Right lobe of liver (tissue), 4 donors: ENCODE data around the gene ACOX3.

Experiments
- POLR2A ChIP-seq: fragments of 450-650 bp; IDR thresholded peaks from one replicate; pipeline ENCODE4 v1.6.1; 2017; ENCODE audit warnings: antibody characterized with exemption, mild to moderate bottlenecking
- TF ChIP-seq, protein P1 (sequence below), 4 donors: fragments of 200-600 bp in 3 of 4; fragments of 450-650 bp in 1 of 4; IDR thresholded peaks; one replicate each; pipeline versions ENCODE4 v1.5.1 to v1.8.0; 2016 to 2022; ENCODE audit warnings: antibody characterized with exemption in 4 of 4, mild to moderate bottlenecking in 2 of 4
- donor health status: DM: no; HTN: no; CAD: no.
- donor health status: DM: no; HTN: no; CAD: no.
- donor health status: DM: no; HTN: yes; CAD: no.

DNA sequence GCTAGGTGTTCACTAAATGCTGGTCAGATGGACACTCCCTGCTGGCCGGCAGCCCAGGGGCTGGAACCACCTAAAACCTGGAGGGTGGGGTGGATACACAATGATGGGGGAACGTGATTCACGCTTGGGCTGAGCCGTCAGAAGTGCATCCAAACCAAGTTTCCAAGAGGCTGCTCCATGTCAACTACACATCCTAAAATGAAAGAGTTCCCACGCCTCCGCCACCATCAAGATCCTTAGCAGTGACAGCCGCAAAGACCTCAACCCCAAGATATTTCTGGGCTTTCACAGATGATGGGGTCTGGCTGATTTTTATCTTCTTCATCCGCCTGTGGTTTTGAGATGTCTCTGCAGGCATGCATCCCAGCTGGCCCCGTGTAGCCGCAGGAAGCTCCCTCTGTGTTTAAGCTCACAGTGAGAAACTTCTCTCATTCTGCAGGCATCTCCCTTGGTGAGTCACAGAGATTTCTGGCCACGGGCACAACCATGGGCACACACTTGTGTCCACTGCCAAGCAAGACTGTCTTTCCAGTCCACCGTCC, 86.5 kb downstream of the ACOX3 start:
- TF ChIP-seq, protein P1, sequence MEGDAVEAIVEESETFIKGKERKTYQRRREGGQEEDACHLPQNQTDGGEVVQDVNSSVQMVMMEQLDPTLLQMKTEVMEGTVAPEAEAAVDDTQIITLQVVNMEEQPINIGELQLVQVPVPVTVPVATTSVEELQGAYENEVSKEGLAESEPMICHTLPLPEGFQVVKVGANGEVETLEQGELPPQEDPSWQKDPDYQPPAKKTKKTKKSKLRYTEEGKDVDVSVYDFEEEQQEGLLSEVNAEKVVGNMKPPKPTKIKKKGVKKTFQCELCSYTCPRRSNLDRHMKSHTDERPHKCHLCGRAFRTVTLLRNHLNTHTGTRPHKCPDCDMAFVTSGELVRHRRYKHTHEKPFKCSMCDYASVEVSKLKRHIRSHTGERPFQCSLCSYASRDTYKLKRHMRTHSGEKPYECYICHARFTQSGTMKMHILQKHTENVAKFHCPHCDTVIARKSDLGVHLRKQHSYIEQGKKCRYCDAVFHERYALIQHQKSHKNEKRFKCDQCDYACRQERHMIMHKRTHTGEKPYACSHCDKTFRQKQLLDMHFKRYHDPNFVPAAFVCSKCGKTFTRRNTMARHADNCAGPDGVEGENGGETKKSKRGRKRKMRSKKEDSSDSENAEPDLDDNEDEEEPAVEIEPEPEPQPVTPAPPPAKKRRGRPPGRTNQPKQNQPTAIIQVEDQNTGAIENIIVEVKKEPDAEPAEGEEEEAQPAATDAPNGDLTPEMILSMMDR (IDR thresholded peaks at IDR 0.05) = no peak
- no peak for TF ChIP-seq POLR2A
